Esophagus muscularis mucosa (tissue), 3 donors: ENCODE data around the gene MZT2B.
"Not testable (repeated sequence)": the region's sequence is repeated elsewhere in the genome, so short reads cannot be mapped to it uniquely, and the experiment has no call there.

Experiments
- CTCF ChIP-seq, 3 experiments: fragments of 200-600 bp in 2 of 3; fragments of 450-650 bp in 1 of 3; sonication (generic) in 2 of 3; IDR thresholded peaks; one replicate each; pipeline ENCODE4 v1.5.1; 2017 to 2019; ENCODE audit warnings: antibody characterized with exemption in 3 of 3, mild to moderate bottlenecking in 2 of 3, moderate library complexity in 1 of 3
- POLR2AphosphoS5 ChIP-seq, 2 donors: sonication (generic); formaldehyde crosslinking; IDR thresholded peaks; one replicate each; pipeline ENCODE4 v1.6.1; 2017; ENCODE audit warnings: antibody characterized with exemption in 2 of 2

GRCh38 chr2:130162486-130162885, 19.6 kb upstream of the MZT2B start:
- TF ChIP-seq CTCF, POLR2AphosphoS5 (IDR thresholded peaks at IDR 0.05): not testable (repeated sequence)
